PC-9 (cell line): ENCODE results near the gene UGT1A1.

Experiments
- EZH2 ChIP-seq: fragments of 200-600 bp; sonication (generic); IDR thresholded peaks from 2 replicates; pipeline ENCODE4 v1.8.0; 2017; ENCODE audit warnings: antibody characterized with exemption, low read depth
- TF ChIP-seq, protein P1 (sequence below): fragments of 200-600 bp; sonication (generic); conservative IDR thresholded peaks from 2 replicates; pipeline ENCODE4 v1.6.1; 2017; ENCODE audit warnings: mixed run types, antibody characterized with exemption, mild to moderate bottlenecking, moderate library complexity

DNA sequence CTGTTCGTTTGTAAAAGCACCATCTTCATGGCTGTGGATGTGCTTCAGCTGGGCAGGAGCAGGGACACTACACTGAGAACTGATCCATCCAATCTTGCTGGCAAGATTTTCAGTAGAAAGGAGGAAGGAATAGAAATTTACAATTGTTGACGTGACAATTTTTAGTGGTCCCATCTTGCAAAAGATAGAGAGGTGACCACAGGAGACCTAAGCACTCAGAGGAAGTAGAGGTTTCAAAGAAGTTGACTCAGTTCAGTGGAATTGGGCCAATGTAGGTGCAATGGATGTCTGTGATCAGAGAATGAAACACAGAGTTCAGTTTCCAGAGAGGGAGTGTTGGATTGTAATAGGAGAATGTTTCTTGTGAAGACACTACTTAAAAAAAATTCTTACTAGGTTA is 45.9 kb upstream of the UGT1A1 start:
- TF ChIP-seq, protein P1, sequence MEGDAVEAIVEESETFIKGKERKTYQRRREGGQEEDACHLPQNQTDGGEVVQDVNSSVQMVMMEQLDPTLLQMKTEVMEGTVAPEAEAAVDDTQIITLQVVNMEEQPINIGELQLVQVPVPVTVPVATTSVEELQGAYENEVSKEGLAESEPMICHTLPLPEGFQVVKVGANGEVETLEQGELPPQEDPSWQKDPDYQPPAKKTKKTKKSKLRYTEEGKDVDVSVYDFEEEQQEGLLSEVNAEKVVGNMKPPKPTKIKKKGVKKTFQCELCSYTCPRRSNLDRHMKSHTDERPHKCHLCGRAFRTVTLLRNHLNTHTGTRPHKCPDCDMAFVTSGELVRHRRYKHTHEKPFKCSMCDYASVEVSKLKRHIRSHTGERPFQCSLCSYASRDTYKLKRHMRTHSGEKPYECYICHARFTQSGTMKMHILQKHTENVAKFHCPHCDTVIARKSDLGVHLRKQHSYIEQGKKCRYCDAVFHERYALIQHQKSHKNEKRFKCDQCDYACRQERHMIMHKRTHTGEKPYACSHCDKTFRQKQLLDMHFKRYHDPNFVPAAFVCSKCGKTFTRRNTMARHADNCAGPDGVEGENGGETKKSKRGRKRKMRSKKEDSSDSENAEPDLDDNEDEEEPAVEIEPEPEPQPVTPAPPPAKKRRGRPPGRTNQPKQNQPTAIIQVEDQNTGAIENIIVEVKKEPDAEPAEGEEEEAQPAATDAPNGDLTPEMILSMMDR: no peak
- TF ChIP-seq EZH2: no peak
